Neural progenitor cell (in vitro differentiated cells): ENCODE results near the gene FALEC. TPM values are rescaled to one million over a fixed set of nuclear protein-coding genes. Genes with fewer than 3 reads are reported as not detected.
A peak's percentile ranks its signal among the peaks of the same experiment; 100 is the strongest.

Experiments used
- DNase-seq: peaks from one replicate; pipeline ENCODE4 v3.0.0-alpha.2; 2016; ENCODE audit warnings: low spot score
- H2AFZ ChIP-seq: fragments of 200-600 bp; sonication (generic); replicated peaks from 2 replicates; pipeline ENCODE4 v1.6.1; 2016; ENCODE audit warnings: antibody characterized with exemption
- H3F3A ChIP-seq: fragments of 200-600 bp; sonication (generic); 2 replicates; pipeline ENCODE4 v1.6.1; 2016; ENCODE audit warnings: antibody characterized with exemption, low read depth
- H3K27ac ChIP-seq: fragments of 200-600 bp; sonication (generic); 2 replicates; pipeline ENCODE4 v1.5.1; 2016; ENCODE audit warnings: mild to moderate bottlenecking
- H3K27me3 ChIP-seq: fragments of 200-600 bp; sonication (generic); 2 replicates; pipeline ENCODE4 v1.6.1; 2016; ENCODE audit warnings: mild to moderate bottlenecking, moderate library complexity
- H3K36me3 ChIP-seq: fragments of 200-600 bp; sonication (generic); 2 replicates; pipeline ENCODE4 v1.5.1; 2016
- H3K4me1 ChIP-seq: fragments of 200-600 bp; sonication (generic); 2 replicates; pipeline ENCODE4 v1.6.1; 2016; ENCODE audit warnings: mixed run types
- H3K4me2 ChIP-seq: fragments of 200-600 bp; sonication (generic); 2 replicates; pipeline ENCODE4 v1.6.1; 2016
- H3K4me3 ChIP-seq: fragments of 200-600 bp; sonication (generic); 2 replicates; pipeline ENCODE4 v1.5.1; 2016
- H3K79me2 ChIP-seq: fragments of 200-600 bp; sonication (generic); 2 replicates; pipeline ENCODE4 v1.6.1; 2016; ENCODE audit warnings: low read depth
- H3K9ac ChIP-seq: fragments of 200-600 bp; sonication (generic); 2 replicates; pipeline ENCODE4 v1.6.1; 2016
- H3K9me3 ChIP-seq: fragments of 200-600 bp; sonication (generic); 2 replicates; pipeline ENCODE4 v1.5.1; 2016; ENCODE audit warnings: low read depth
- H4K20me1 ChIP-seq: fragments of 200-600 bp; sonication (generic); 2 replicates; pipeline ENCODE4 v1.6.1; 2016; ENCODE audit warnings: low read depth
- H3K27ac Mint-ChIP-seq: 3 replicates; pipeline ENCODE4 v1.8.0; 2021; ENCODE audit warnings: mixed read lengths
- H3K27me3 Mint-ChIP-seq: 2 replicates; pipeline ENCODE4 v1.8.0; 2022; ENCODE audit warnings: low read depth, mild to moderate bottlenecking, inconsistent platforms, moderate library complexity, mixed read lengths; ENCODE audit not compliant: insufficient read depth
- H3K36me3 Mint-ChIP-seq: 3 replicates; pipeline ENCODE4 v1.8.0; 2021; ENCODE audit warnings: mixed read lengths
- H3K4me1 Mint-ChIP-seq: 3 replicates; pipeline ENCODE4 v1.8.0; 2021; ENCODE audit warnings: mixed read lengths
- H3K4me3 Mint-ChIP-seq: 3 replicates; pipeline ENCODE4 v1.8.0; 2021; ENCODE audit warnings: mild to moderate bottlenecking, moderate library complexity, mixed read lengths
- H3K9me3 Mint-ChIP-seq: 3 replicates; pipeline ENCODE4 v1.8.0; 2020; ENCODE audit warnings: mixed read lengths
- CTCF ChIP-seq: fragments of 200-600 bp; sonication (generic); IDR thresholded peaks from 2 replicates; pipeline ENCODE4 v1.5.1; 2017; ENCODE audit warnings: antibody characterized with exemption, mild to moderate bottlenecking
- EZH2 ChIP-seq: fragments of 200-600 bp; sonication (generic); IDR thresholded peaks from 2 replicates; pipeline ENCODE4 v1.6.1; 2017; ENCODE audit warnings: antibody characterized with exemption, mild to moderate bottlenecking, moderate library complexity
- EZH2phosphoT487 ChIP-seq: fragments of 200-600 bp; sonication (generic); IDR thresholded peaks from 2 replicates; pipeline ENCODE4 v1.6.1; 2017; ENCODE audit warnings: antibody characterized with exemption
- total RNA-seq: library from RNA; depleted of rRNA; stranded (reverse); fragments of >200 nt; gene quantifications from 2 replicates; pipeline ENCODE4 v1.2.3, GENCODE V29; 2015; ENCODE audit warnings: low replicate concordance

The FALEC gene
- total RNA-seq, 1 donor from 2014 or later, result not detected

- H3K27ac Mint-ChIP-seq, result peak overlapping the region; percentile 98
- peak overlapping the region; percentile 82 for H3K4me2 ChIP-seq
- H3K27me3 ChIP-seq, result no peaks in the 10 kb centered on the region
- H3K4me1 ChIP-seq, result peaks cover 48% of the 10 kb centered on the region
- no peaks in the 10 kb centered on the region for H3K36me3 ChIP-seq
- H3K79me2 ChIP-seq, result peaks cover 82% of the 10 kb centered on the region
- H3K4me3 Mint-ChIP-seq, result peak overlapping the region; percentile 67
- H2AFZ ChIP-seq, result no peak overlapping the region
- H4K20me1 ChIP-seq, result peaks cover 11% of the 10 kb centered on the region
- no peaks in the 10 kb centered on the region for H3K9me3 Mint-ChIP-seq
- H3K27me3 Mint-ChIP-seq, result peaks cover 2% of the 10 kb centered on the region
- H3K4me1 Mint-ChIP-seq, result peaks cover 62% of the 10 kb centered on the region
- no peaks in the 10 kb centered on the region for H3K9me3 ChIP-seq
- H3F3A ChIP-seq, result peaks cover 69% of the 10 kb centered on the region
- H3K9ac ChIP-seq, result peak overlapping the region; percentile 69
- H3K27ac ChIP-seq, result peak overlapping the region; percentile 100
- peaks cover 8% of the 10 kb centered on the region for H3K36me3 Mint-ChIP-seq
- TF ChIP-seq EZH2phosphoT487 (no peak), CTCF (no peak), EZH2 (no peak)
- H3K4me3 ChIP-seq, result no peak overlapping the region
- DNase-seq, result no peak
Measured at GRCh38 chr1:150566589-150567340, 51.2 kb downstream of the FALEC start.

GRCh38 chr1:150567341-150567716 lies 51.8 kb downstream of the FALEC start:
- no peaks in the 10 kb centered on the region for H3K9me3 Mint-ChIP-seq
- no peak for DNase-seq
- H3K4me2 ChIP-seq, result peak overlapping the region; percentile 82
- H3F3A ChIP-seq, result peaks cover 68% of the 10 kb centered on the region
- peak overlapping the region; percentile 37 for H3K4me3 ChIP-seq
- H3K27ac Mint-ChIP-seq, result peak overlapping the region; percentile 98
- H3K4me3 Mint-ChIP-seq, result peak overlapping the region; percentile 67
- peaks cover 9% of the 10 kb centered on the region for H3K36me3 Mint-ChIP-seq
- no peak overlapping the region for H2AFZ ChIP-seq
- peaks cover 2% of the 10 kb centered on the region for H3K27me3 Mint-ChIP-seq
- peaks cover 59% of the 10 kb centered on the region for H3K4me1 Mint-ChIP-seq
- peaks cover 88% of the 10 kb centered on the region for H3K79me2 ChIP-seq
- no peaks in the 10 kb centered on the region for H3K36me3 ChIP-seq
- peaks cover 45% of the 10 kb centered on the region for H3K4me1 ChIP-seq
- TF ChIP-seq CTCF, result no peak
- no peak for TF ChIP-seq EZH2phosphoT487
- TF ChIP-seq EZH2, result no peak
- peak overlapping the region; percentile 100 for H3K27ac ChIP-seq
- H3K27me3 ChIP-seq, result no peaks in the 10 kb centered on the region
- H4K20me1 ChIP-seq, result peaks cover 11% of the 10 kb centered on the region
- peak overlapping the region; percentile 69 for H3K9ac ChIP-seq
- H3K9me3 ChIP-seq, result no peaks in the 10 kb centered on the region

- peak overlapping the region; percentile 82 for H3K4me2 ChIP-seq
- DNase-seq, result peak; percentile 93
- Mint-ChIP-seq H3K4me3 (peak overlapping the region; percentile 67), H3K9me3 (no peaks in the 10 kb centered on the region), H3K36me3 (peaks cover 14% of the 10 kb centered on the region), H3K27me3 (peaks cover 2% of the 10 kb centered on the region), H3K4me1 (peaks cover 53% of the 10 kb centered on the region), H3K27ac (peak overlapping the region; percentile 98)
- H4K20me1 ChIP-seq, result peaks cover 13% of the 10 kb centered on the region
- peak overlapping the region; percentile 69 for H3K9ac ChIP-seq
- H3K4me1 ChIP-seq, result peaks cover 39% of the 10 kb centered on the region
- TF ChIP-seq EZH2 (no peak), EZH2phosphoT487 (no peak), CTCF (peak; percentile 26)
- peak overlapping the region; percentile 100 for H3K27ac ChIP-seq
- H3K4me3 ChIP-seq, result peak overlapping the region; percentile 37
- H3K36me3 ChIP-seq, result no peaks in the 10 kb centered on the region
- no peak overlapping the region for H2AFZ ChIP-seq
- no peaks in the 10 kb centered on the region for H3K27me3 ChIP-seq
- H3K9me3 ChIP-seq, result no peaks in the 10 kb centered on the region
- H3K79me2 ChIP-seq, result peaks cover 91% of the 10 kb centered on the region
- peaks cover 68% of the 10 kb centered on the region for H3F3A ChIP-seq
Measured at GRCh38 chr1:150567717-150568593, 52.4 kb downstream of the FALEC start.
